ENCODE data around the gene ABHD16B. TPM values are rescaled to one million over a fixed set of nuclear protein-coding genes. Genes with fewer than 3 reads are reported as not detected.

Gene ABHD16B
- polyA plus RNA-seq (2014; cell fraction: cytosol; rRNA removed) = not detected in 2 replicates
- polyA plus RNA-seq (2014; cell fraction: nucleus; rRNA removed) = not detected in 2 replicates

DNA sequence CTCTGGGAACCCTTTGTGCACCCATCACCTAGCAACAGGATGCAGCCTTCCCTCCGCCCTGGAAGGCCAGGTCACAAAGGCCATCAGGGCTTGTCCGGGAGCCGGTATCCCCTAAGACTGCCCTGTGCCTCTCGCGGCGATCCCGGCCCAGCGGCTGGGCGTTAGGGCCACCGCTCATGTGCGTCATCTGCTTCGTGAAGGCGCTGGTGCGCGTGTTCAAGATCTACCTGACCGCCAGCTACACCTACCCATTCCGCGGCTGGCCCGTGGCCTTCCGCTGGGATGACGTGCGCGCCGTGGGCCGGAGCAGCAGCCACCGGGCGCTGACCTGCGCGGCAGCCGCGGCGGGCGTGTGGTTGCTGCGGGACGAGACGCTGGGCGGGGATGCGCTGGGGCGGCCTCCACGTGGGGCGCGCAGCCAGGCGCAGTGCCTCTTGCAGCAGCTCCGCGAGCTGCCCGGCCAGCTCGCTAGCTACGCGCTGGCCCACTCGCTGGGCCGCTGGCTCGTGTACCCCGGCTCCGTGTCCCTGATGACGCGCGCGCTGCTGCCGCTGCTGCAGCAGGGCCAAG, at the start of gene ABHD16B:
Gene ABHD16B (plus strand): TSS at position 134 of the 570 bp plus-strand sequence. CDS start 43 bp downstream, at position 177.
- no peak for DNase-seq (ENCODE audit: low spot score)

DNA sequence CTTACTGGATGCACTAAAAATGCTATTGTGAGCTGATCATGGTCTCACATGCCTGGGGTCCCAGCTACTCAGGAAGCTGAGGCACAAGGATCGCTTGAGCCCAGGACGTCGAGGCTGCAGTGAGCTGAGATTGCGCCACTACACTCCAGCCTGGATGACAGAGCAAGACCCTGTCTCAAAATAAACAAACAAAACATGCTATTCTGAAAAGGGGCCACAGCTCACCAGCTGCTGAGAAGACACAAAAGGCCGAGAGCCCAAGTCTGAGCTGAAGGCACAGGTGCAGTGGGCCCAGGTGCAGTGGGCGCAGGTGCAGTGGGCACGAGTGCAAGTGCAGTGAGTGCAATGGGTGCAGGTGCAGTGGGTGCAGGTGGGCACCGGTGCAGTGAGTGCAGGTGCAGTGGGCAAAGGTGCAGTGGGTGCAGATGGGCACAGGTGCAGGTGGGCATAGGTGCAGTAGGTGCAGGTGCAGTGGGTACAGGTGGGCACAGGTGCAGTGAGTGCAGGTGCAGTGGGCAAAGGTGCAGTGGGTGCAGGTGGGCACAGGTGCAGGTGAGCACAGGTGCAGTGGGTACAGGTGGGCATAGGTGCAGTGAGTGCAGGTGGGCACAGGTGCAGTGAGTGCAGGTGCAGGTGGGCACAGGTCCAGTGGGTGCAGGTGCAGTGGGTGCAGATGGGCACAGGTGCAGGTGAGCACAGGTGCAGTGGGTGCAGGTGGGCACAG, 46.2 kb upstream of the ABHD16B start:
- peak; percentile 9 for DNase-seq (ENCODE audit: low spot score)

DNA sequence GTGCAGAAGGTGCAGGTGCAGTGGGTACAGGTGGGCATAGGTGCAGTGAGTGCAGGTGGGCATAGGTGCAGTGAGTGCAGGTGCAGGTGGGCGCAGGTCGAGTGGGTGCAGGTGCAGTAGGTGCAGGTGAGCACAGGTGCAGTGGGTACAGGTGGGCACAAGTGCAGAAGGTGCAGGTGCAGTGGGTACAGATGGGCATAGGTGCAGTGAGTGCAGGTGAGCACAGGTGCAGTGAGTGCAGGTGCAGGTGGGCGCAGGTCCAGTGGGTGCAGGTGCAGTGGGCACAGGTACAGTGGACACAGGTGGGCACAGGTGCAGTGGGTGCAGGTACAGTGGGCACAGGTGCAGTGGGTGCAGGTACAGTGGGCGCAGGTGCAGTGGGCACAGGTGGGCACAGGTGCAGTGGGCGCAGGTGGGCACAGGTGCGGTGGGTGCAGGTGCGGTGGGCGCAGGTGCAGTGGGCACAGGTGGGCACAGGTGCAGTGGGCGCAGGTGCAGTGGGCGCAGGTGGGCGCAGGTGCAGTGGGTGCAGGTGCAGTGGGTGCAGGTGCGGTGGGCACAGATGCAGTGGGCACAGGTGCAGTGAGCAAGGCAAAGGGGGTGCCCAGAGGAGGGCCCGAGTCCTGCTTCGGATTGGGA, 45.6 kb upstream of the ABHD16B start:
- no peak for DNase-seq (ENCODE audit: low spot score)

DNA sequence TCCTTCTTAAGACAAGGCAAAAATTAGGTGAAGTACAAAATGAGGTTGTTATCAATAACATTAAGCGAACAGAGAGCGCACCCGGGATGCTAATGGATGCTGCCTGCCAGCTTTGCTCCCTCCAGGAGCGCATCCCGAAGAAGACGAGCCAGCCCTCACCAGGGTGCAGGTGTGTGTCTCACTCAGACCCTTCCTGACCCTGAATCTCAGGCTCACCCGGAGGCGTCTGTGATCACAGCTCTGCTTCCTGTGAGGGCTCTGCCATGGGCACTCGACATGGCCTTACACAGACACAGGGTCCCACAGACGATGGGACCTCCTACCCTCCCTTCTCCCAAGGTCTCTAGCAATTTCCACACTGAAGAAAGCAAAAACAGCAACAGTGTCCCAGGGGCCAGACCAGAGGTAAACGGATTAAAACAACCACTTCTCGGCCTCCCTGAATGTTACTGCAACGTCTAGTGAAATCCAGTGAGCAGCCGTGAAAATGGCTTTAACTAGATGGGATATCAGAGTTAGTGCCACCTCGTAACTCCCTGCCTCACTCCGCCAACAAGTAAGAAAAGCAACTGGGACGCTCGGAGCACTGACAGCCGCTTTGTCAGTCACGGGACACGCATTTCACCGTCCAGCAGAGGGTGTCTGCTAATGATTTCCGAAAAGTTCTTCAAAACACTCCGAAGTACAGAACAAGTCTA, 41.9 kb upstream of the ABHD16B start:
- DNase-seq (ENCODE audit: low spot score) = no peak

DNA sequence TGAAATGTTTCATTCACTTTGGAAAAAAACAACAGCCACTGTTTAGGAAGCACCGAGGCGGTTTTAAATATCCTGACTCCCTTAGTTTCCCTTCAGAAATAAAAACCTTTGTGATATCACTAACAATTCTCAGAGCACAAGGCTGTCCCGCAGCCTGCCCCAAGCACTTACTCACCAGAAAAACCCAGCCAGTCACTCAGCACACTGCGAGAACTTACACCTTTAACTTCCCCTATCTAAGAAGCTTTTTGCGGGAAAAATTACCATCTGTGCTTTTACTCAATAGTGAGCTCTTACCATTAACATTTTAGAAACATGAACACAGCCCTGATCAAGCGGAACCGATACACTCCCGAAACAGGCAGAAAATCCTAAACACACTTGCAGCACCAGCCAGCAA, 39.5 kb upstream of the ABHD16B start:
- DNase-seq (ENCODE audit: low spot score) = no peak

DNA sequence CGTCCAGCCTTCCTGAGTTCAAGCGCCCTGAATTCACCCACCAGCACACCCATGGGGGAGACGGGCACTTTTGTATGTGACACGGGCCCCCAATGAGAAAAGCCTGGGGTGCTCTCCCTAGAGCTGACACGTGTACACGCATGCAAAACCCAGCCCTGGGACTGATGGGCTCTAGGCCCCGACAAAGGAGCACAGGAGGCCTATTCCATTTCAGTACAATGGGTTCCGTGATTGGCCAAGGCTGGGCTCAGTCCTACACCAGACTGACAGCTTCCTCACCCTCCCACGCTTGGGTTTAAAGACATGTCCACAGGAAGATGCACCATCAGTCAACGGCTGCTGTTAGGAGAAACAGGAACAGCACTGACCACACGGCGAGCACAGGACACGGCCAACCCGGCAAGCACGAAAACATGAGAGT, 39.0 kb upstream of the ABHD16B start:
- DNase-seq (ENCODE audit: low spot score) = no peak

DNA sequence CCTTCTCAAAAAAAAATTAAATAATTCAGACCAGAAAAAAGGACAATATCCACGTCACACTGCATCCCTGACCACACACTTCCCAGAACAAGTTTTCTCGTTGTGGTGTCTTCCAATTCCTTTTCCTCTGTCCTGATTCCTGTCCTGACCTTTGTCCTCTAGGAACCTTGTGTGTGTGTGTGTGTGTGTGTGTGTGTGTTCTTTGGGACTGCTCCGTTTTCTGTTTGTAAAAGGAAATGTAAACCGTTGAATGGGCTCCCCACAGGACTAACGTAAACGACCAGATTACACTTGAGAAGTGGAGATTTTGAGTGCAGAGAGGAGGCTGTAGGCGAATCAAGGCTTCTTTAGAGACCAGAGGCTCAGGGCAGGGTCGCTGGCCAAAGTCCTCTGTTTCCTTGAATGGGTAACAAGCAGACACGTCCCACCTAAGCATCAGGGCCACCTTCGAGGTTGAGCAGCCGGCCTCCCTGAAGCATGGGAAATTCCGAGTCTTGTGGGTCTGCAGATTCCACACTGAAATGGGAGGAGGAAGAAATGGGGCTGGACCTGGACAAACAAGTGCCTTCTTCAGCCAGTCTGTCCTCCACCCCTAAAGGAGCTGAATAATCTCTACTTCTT, 37.5 kb upstream of the ABHD16B start:
- no peak for DNase-seq (ENCODE audit: low spot score)

DNA sequence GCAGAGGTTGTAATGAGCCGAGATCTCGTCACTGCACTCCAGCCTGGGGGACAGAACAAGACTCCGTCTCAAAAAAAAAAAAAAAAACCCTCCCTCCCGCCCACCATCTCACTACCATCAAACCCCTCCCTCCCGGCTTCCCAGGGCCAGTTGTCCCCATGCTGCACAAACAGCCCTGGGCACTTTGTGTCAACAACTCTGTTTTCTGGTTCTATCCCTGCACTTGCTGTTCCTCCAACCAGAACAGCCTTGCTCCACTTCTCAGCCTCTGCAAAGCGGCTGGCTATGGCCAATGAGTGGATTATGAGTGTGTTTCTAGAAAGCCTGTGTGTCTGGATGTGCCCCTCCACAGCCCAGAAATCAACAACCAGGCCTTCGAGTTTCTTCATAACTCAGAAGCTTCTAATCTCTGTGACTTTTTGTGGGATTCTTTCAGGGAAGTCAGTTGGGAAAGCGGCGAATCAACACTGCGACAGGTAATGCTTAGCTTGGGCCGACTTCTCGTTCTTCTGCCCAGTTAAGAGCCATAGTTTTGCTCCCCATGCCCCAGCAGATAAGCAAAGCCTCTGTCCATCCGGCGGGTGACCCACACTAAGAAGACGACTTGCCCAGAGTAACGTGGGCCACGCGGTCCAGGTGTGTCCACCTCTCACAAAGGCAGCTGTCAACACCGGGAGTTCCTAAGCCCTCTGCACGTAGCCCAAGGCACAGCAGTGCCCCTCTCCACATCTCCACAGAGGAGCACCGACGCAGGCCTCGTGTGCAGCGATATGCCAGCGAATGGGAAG, 35.8 kb upstream of the ABHD16B start:
- no peak for DNase-seq (ENCODE audit: low spot score)

DNA sequence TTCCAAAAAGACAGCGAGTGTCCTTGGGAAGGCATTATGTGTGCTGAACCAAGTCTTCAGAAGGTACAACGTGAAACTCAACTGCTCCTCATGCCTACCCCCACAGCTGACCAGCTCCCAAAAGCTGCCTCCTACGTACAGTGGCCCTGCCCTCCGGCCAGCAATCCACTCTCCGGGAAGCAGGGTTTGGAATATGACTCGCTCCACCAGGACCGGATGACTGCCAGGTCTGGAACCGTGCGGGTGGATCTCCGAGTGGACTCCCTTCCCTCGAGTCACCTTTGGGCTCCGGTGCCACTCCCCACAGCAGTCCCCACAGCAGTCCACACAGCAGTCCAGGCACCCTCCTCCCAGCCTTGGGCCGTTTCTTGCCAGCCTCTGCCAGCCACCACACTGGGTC, 34.5 kb upstream of the ABHD16B start:
- no peak for DNase-seq (ENCODE audit: low spot score)

DNA sequence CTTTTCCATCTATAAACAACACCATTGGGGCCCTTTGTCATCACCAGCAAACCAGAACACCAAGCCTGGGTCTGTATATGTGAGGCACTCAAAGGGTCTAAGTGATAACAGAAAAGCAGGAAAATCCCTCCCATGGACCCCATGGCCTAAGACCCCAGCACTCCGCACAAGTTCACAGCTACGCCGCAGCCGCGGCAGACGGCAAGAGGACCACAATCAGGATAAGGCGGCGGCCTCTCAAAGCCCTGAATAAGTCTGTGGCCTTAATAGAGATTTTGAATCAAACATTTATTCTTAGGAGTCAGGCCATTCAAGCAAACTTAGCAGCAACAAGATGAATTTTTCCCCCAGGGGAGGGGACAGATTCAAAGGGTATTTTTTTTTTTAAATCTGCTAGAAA, 33.2 kb upstream of the ABHD16B start:
- no peak for DNase-seq (ENCODE audit: low spot score)

DNA sequence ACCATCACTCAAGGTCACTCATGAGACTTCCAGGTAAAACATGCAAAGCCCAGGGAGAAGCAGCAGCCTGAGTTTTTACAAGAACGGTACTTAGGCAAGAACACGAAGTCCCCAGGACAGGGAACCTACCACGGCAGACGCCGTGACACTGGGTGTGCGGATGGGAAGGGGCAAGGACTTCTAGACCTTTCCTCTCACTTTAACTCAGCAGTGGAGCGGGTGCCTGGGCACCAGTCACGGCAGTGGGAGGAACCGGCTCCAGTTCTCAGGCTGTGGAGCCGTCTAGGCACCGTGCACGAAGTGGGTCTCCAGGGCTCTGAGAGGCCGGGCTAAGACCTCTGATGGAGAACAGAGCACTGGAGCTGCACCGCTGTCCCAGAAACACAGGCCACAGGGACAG, 32.8 kb upstream of the ABHD16B start:
- DNase-seq (ENCODE audit: low spot score) = no peak

DNA sequence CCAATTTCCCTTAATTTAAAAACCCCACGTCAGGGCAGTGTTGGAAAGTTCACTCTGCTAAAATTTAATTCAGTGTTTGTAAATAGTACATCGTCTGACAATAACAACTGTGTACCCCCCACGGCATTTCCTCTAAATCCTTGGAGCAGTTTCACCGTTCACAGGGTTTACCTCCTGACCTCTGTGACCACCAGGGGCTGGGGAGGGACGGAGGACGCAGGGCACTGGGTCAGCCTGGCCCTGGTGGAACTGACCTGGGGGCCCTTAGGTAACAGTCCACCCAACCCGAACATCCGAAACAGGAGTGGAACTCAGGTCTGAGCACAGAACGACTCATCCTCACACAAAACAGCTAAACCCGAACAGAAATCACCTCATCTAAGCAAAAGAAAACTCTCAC, 32.3 kb upstream of the ABHD16B start:
- no peak for DNase-seq (ENCODE audit: low spot score)

DNA sequence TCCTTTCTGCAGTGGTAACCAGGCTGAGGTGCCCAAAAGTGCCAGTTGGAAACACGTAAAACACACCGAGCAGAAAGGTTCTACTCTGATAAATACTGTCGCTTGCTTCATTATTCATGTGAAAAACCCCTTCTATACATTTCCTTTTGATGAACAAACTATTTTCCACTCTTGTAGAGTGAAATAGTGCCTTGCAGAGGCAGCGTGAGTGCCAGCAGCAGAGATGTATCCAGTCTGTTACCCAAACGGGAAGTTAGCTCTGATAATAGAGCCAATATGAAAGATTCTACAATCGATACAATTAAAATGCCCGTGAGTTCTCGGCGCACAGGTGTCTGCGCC, 31.7 kb upstream of the ABHD16B start:
- no peak for DNase-seq (ENCODE audit: low spot score)

DNA sequence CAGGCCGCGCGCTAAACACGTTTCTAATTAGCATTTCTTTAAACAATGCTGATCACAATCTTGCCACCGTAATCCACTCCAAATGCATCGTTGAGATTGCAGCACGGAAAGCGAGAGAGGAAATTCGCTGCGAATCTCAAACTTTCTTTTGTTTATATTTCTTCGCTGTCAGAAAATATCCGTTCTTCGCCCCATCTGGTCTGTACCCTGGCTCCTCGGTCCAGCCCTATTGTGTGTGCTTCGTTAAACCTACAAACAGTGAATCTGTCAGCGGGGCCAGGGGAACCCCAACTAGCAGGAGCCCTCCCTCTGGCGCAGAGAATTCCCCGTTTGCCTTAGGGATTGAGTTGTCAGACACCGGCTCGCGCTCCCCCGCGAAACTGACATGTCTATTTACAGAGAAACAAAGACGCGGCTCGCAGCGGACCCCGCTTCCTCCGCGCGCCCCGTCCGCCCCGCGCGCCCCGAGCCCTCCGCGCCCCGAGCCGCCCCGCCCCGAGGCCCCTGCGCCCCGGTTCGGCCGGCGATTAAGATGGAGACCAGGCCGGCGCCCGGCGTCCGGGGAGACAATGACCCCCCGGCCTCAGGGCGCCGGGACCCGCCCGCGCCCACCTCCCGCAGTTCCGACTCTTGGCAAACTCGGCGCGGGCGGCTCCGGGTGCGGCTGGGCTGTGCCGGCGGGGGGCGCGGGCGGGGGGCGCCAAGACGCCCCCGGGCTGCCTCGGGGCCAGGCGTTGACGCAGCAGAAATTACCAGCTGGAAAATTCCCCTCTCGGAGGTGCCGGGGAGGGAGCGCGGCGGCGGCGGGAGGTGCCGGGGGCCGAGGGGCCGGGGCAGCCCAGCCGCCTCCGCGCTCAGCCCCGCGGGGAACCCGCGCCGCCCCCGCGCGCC, 31.1 kb upstream of the ABHD16B start:
- no peak for DNase-seq (ENCODE audit: low spot score)

DNA sequence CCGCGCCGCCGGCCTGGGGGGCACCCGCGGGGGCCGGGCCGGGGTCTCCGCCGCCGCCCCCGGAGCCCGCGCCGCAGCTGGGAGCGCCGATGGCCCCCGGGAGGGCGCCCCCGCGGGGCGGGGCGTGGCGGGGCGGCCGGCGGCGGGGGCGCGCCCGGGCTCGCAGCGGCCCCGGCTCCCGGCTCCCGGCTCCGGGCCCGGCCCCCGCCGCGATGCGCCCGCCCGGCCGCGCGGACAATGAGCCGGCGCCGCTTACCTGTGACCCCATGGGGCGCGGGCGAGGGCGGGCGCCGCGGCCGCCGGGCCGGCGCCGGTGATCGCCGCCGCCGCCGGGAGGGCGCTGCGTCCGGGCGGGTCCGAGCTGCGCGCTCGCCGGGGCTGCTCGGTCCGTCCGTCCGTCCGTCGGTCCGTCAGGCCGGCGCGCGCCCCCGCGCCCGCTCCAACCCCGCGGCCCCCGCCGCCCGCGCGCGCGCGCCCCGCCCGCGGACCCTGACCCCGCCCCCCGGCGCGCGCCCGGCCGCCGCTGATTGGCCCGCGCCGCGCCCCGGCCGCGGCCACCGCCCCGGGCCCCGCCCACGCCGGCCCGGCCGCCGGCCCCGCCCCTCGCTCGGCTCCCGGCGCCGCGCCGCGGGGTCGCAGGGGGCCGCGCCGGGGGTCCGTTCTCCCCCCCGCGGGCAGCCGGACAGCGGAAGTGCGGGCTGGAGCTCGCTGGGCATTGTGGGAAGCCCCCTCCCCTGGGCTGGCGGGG, 30.3 kb upstream of the ABHD16B start, which contains the start of gene ZBTB46:
Gene ZBTB46 (minus strand): TSS at position 424 of the 748 bp plus-strand sequence. CDS start 40,507 bp downstream, outside the sequence.
- DNase-seq (ENCODE audit: low spot score) = no peak

DNA sequence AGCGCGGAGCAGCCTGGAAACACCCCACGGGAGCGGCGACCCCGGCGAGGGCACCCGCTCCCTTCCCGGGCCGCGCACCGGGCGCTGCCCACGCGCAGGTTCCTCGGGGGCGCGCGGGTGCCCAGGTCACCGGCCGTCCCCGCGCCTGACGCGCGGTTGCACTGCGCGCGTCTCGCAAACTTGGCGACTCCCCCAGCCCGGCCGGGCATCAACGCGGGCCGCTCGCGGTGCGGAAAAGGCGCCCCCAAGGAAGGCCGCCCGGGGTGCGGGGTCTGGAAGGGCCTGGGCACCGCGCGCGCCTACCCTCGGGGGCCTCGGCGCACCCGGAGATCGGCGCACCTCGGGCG, 29.7 kb upstream of the ABHD16B start:
- no peak for DNase-seq (ENCODE audit: low spot score)

DNA sequence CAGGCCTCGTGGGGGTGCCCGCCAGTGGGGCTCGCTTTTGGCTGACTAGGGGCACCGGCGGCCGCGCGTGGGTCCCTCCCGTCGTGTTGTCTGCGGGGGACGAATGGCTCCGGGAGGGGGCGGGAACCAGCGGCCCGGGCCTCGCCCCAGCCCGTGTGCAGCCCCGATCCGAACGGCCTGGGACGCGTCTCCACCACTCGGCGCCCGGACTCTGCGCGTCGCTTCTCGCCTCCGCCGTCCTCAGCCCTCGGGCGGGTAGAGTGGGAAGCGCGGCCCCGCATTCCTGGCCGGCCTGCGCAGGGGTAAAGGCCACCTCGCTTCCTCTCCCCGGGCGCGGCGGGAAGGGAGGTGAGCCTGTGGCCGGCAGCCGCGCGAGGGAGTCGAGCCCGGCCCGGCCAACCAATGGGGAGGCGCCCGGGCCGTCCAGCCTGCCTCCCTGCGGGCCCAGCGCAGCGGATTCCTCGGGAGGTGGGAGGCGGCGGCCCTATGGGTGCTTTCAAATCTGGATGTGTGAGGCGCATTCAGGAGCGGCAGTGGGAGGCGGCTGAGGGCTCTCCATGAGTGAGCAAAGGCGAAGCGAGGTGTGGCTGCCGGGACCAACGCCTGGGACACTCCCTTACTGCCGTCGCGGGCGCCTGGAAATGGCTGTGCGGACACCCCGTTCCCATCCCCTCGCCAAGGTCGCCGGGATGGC, 29.2 kb upstream of the ABHD16B start:
- DNase-seq (ENCODE audit: low spot score) = no peak

DNA sequence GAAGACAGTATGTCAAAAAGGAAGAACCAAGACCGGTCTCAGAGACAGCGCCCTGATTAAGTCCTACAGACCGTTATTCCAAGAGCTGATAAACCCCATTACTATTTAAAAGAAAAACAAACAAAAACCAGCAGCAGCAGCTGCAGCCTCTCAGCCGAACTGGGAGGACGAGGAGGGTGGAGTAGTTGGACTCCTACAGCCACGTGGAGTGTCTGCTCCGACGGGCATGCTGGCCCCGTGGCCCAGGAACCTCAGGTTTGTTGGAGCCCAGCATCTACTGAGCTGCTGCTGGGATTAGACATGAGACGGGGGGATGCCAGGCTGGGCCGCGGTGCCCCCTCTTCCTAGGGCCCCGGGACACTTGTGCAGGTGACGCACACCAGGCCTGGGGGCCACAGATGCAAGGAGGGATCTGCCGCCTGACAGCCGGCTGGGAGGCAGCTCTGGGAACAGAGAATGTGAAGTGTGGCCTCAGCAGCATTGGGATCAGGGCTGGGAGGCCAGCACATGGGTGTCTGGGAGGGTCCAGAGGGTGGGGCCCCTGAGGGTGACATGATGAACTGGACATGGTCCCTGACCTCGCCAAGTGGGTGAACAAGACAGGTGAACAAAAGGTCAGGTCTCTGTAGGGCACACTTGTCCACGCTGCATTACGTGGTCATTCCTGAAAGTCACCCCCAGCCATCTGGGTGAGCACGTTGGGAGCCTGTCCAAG, 27.4 kb upstream of the ABHD16B start:
- no peak for DNase-seq (ENCODE audit: low spot score)
